B cell (primary cell): Measurements from ENCODE around the gene RHOH. TPM values are rescaled to one million over a fixed set of nuclear protein-coding genes. Genes with fewer than 3 reads are reported as not detected.

ENCODE experiments used
- ATAC-seq: fragments of 200-7000 bp; cut with Tn5 transposase; one replicate; pipeline ENCODE4 v1.10.0; 2021; ENCODE audit warnings: low read depth, mild to moderate bottlenecking, moderate number of reproducible peaks, moderate library complexity
- CTCF ChIA-PET: fragments of 350-600 bp; sonication (Branson Sonifier 250); formaldehyde crosslinking; loops from one replicate; lab custom pipeline; 2021; ENCODE audit warnings: antibody characterized with exemption, inconsistent platforms; lab: Charles Lee
- POLR2A ChIA-PET: fragments of 350-600 bp; sonication (Branson Sonifier 250); formaldehyde crosslinking; loops from one replicate; lab custom pipeline; 2021; ENCODE audit warnings: antibody characterized with exemption; lab: Charles Lee
- DNase-seq: peaks from one replicate; pipeline ENCODE4 v3.0.0; 2013
- H2AFZ ChIP-seq: 2 replicates; pipeline ENCODE4 v1.6.1; 2012; ENCODE audit warnings: mild to moderate bottlenecking, low read depth, low read length; ENCODE audit not compliant: insufficient read depth, poor library complexity, severe bottlenecking
- H3K27ac ChIP-seq, 2 donors: 1 replicate in 1 of 2; 2 replicates in 1 of 2; pipeline ENCODE4 v1.5.1; 2012 to 2013; ENCODE audit warnings: low read length in 2 of 2, mild to moderate bottlenecking in 2 of 2, moderate library complexity in 1 of 2
- H3K27me3 ChIP-seq, 4 experiments: fragments of 200-600 bp in 1 of 4; sonication (generic) in 1 of 4; replicated peaks in 1 of 4; 1 replicate in 2 of 4; 2 replicates in 2 of 4; pipeline versions ENCODE4 v1.6.1 to v1.7.0; 2013 to 2016; ENCODE audit warnings: low read length in 3 of 4, mild to moderate bottlenecking in 2 of 4, mixed read lengths in 1 of 4, moderate library complexity in 1 of 4; ENCODE audit not compliant: insufficient read depth in 4 of 4, control insufficient read depth in 3 of 4; ENCODE audit errors: control extremely low read depth in 1 of 4
- H3K36me3 ChIP-seq, 2 experiments: replicated peaks in 1 of 2; 1 replicate in 1 of 2; 2 replicates in 1 of 2; pipeline versions ENCODE4 v1.6.1 to v1.7.1; 2013; ENCODE audit warnings: low read length in 1 of 2; ENCODE audit not compliant: insufficient read depth in 2 of 2, control insufficient read depth in 1 of 2; ENCODE audit errors: control extremely low read depth in 1 of 2, extremely low read depth in 1 of 2
- H3K4me1 ChIP-seq, 2 donors: fragments of 200-600 bp in 1 of 2; sonication (generic) in 1 of 2; 1 replicate in 1 of 2; 2 replicates in 1 of 2; pipeline versions ENCODE4 v1.5.1 to v1.6.1; 2013 to 2017; ENCODE audit warnings: low read length in 2 of 2; ENCODE audit not compliant: control insufficient read depth in 2 of 2, insufficient read depth in 2 of 2
- H3K4me2 ChIP-seq: replicated peaks from 2 replicates; pipeline ENCODE3; 2012; ENCODE audit warnings: mild to moderate bottlenecking, low read depth, low read length; ENCODE audit not compliant: poor library complexity, severe bottlenecking
- H3K4me3 ChIP-seq, 5 experiments: fragments of 200-600 bp in 1 of 5; sonication (generic) in 1 of 5; 1 replicate in 3 of 5; 2 replicates in 2 of 5; pipeline versions ENCODE4 v1.5.1 to v1.7.0; 2011 to 2016; ENCODE audit warnings: low read length in 4 of 5, mild to moderate bottlenecking in 4 of 5, low read depth in 2 of 5, control low read depth in 1 of 5, moderate library complexity in 1 of 5; ENCODE audit not compliant: insufficient read depth in 1 of 5; ENCODE audit errors: control extremely low read depth in 1 of 5, extremely low read depth in 1 of 5
- H3K79me2 ChIP-seq: fragments of 200-600 bp; sonication (generic); one replicate; pipeline ENCODE4 v1.6.0; 2016; ENCODE audit warnings: low read length; ENCODE audit not compliant: control insufficient read depth, insufficient read depth
- H3K9ac ChIP-seq: fragments of 200-600 bp; sonication (generic); 2 replicates; pipeline ENCODE4 v1.6.1; 2017; ENCODE audit warnings: mild to moderate bottlenecking, low read length, moderate library complexity
- H3K9me3 ChIP-seq, 3 donors: one replicate each; pipeline versions ENCODE4 v1.6.1 to v1.7.1; 2013; ENCODE audit warnings: low read length in 2 of 3; ENCODE audit not compliant: control insufficient read depth in 2 of 3, insufficient read depth in 1 of 3; ENCODE audit errors: control extremely low read depth in 1 of 3
- H4K20me1 ChIP-seq: 2 replicates; pipeline ENCODE4 v1.6.0; 2012; ENCODE audit warnings: mild to moderate bottlenecking, low read length; ENCODE audit not compliant: insufficient read depth, control insufficient read depth, poor library complexity, severe bottlenecking
- H3K27ac Mint-ChIP-seq: one replicate; pipeline ENCODE4 v1.8.0; 2021; ENCODE audit warnings: mixed read lengths
- H3K27me3 Mint-ChIP-seq: one replicate; pipeline ENCODE4 v1.8.0; 2021; ENCODE audit warnings: mixed read lengths
- H3K4me1 Mint-ChIP-seq: one replicate; pipeline ENCODE4 v1.8.0; 2021; ENCODE audit warnings: mixed read lengths
- H3K4me3 Mint-ChIP-seq: one replicate; pipeline ENCODE4 v1.8.0; 2021; ENCODE audit warnings: mixed read lengths
- H3K9me3 Mint-ChIP-seq: one replicate; pipeline ENCODE4 v1.8.0; 2022; ENCODE audit warnings: mixed read lengths; ENCODE audit not compliant: insufficient read depth
- EZH2 ChIP-seq: IDR thresholded peaks from 2 replicates; pipeline ENCODE4 v1.6.1; 2012; ENCODE audit warnings: borderline replicate concordance, low read depth, mild to moderate bottlenecking, moderate library complexity, low read length; ENCODE audit not compliant: insufficient read depth, poor library complexity, severe bottlenecking
- WGBS: methylation state at CpG from one replicate; pipeline ENCODE4 v1.1.5; 2013; ENCODE audit warnings: missing lambda C conversion rate; ENCODE audit not compliant: insufficient coverage; 5-methylcytosine and 5-hydroxymethylcytosine counted together
- intact Hi-C: fragments of 100-400 bp; cut with micrococcal nuclease; formaldehyde crosslinking; loops from one replicate; pipeline ENCODE4 v1.10.0; 2022
- polyA plus RNA-seq: library from polyadenylated mRNA; depleted of rRNA; stranded (reverse); fragments of >200 nt; gene quantifications from 2 replicates; pipeline ENCODE4 v1.2.3, GENCODE V29; 2012
- total RNA-seq, 2 donors: library from RNA; stranded (reverse); fragments of 120-200 nt in 1 of 2; gene quantifications; 1 replicate in 1 of 2; 2 replicates in 1 of 2; pipeline versions ENCODE4 v1.2.3 to v1.2.4, GENCODE V29; 2013 to 2022
- TF ChIP-seq, protein P1 (sequence below): fragments of 200-600 bp; IDR thresholded peaks from one replicate; pipeline ENCODE4 v1.8.0; 2022; ENCODE audit warnings: antibody characterized with exemption, mild to moderate bottlenecking

RHOH gene
- total and polyA plus RNA-seq, 2 donors (not counting 1 experiment from before 2014, with no cell fraction given) = 118 to 209 TPM

GRCh38 chr4:40238008-40238699 lies 41.3 kb downstream of the RHOH start:
- Histone ChIP-seq H2AFZ (no peak overlapping the region), H3K4me2 (peak overlapping the region; percentile 24), H3K36me3 (peaks cover 10 to 83% of the 10 kb centered on the region in 2 experiments), H3K27ac (peak overlapping the region; percentile 3 to 60), H3K4me1 (peaks cover 72 to 79% of the 10 kb centered on the region in 2 donors), H3K4me3 (no peak overlapping the region), H4K20me1 (peaks cover 83% of the 10 kb centered on the region), H3K79me2 (peaks cover 96% of the 10 kb centered on the region), H3K9me3 (no peaks in the 10 kb centered on the region), H3K9ac (no peak overlapping the region), H3K27me3 (no peaks in the 10 kb centered on the region)
- ChIA-PET CTCF (interaction anchor here (0.6 to 14.0 kb wide), 7 partner anchors 9 to 494 kb away, joined by 3 to 135 read pairs (median 5); no protein-coding TSS in a partner anchor), POLR2A (no interaction called here)
- WGBS = 73% methylated on average over 10 of the region's 12 CpGs
- H3K27me3 Mint-ChIP-seq = no peaks in the 10 kb centered on the region
- TF ChIP-seq EZH2 = no peak
- TF ChIP-seq, protein P1, sequence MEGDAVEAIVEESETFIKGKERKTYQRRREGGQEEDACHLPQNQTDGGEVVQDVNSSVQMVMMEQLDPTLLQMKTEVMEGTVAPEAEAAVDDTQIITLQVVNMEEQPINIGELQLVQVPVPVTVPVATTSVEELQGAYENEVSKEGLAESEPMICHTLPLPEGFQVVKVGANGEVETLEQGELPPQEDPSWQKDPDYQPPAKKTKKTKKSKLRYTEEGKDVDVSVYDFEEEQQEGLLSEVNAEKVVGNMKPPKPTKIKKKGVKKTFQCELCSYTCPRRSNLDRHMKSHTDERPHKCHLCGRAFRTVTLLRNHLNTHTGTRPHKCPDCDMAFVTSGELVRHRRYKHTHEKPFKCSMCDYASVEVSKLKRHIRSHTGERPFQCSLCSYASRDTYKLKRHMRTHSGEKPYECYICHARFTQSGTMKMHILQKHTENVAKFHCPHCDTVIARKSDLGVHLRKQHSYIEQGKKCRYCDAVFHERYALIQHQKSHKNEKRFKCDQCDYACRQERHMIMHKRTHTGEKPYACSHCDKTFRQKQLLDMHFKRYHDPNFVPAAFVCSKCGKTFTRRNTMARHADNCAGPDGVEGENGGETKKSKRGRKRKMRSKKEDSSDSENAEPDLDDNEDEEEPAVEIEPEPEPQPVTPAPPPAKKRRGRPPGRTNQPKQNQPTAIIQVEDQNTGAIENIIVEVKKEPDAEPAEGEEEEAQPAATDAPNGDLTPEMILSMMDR = no peak
- H3K4me1 Mint-ChIP-seq = peaks cover 78% of the 10 kb centered on the region
- H3K9me3 Mint-ChIP-seq = no peaks in the 10 kb centered on the region
- no peak for DNase-seq
- peak overlapping the region; percentile 47 for H3K4me3 Mint-ChIP-seq
- no peak for ATAC-seq
- H3K27ac Mint-ChIP-seq = peak overlapping the region; percentile 83
- intact Hi-C loops = no loop called here
